CD4-positive, alpha-beta T cell treated with Interleukin-15 for 1 hour (primary cell): ENCODE results near the gene CCL11.

ENCODE experiments used
- DNase-seq: peaks from one replicate; pipeline ENCODE4 v3.0.0-alpha.2; 2020

Gene CCL11

GRCh38 chr17:34257986-34258326, 27.6 kb upstream of the CCL11 start:
- no peak for DNase-seq

- DNase-seq, result no peak
Observed at GRCh38 chr17:34259146-34259545, 26.4 kb upstream of the CCL11 start.

GRCh38 chr17:34260861-34261260, 24.7 kb upstream of the CCL11 start:
- DNase-seq, result no peak

DNA sequence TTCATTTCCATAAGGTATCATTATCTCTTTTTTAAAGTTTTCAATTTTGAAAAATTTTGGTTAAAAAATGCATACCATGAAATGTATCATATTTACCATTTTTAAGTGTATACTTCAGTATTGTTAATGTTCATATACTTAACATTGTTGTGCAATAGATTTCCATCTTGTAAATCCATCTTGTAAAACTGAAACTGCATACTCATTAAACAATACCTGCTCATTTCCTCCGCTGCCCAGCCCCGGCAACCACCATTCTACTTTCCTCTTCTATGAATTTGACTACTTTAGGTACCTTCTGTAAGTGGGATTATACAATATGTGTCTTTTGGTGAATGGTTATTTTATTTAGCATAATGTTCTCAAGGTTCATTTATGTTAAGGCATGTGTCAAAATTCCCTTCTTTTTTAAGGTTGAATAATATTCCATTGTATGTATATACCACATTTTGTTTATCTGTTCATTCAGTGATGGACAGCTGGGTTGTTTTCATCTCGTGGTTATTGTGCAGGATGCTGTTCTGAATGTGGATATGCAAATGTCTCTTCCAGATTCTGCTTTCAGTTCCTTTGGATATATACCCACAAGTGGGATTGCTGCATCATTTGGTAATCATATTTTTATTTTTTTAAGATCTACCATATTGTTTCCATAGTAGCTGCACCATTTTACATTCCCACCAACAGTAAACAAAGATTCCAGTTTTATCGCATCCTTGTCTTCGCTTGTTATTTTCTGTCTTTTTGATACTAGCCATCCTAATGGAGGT, 23.8 kb upstream of the CCL11 start:
- DNase-seq, result no peak

GRCh38 chr17:34265711-34266110, 19.8 kb upstream of the CCL11 start:
- DNase-seq, result no peak

- DNase-seq, result no peak
Observed at GRCh38 chr17:34269969-34270368, 15.6 kb upstream of the CCL11 start, which contains the start of gene CCL7. TSS of gene CCL7 (plus strand) at chr17:34270221. CDS start at chr17:34270291, 70 bp downstream.

- no peak for DNase-seq
Observed at GRCh38 chr17:34275881-34276280, 9.7 kb upstream of the CCL11 start.

DNA sequence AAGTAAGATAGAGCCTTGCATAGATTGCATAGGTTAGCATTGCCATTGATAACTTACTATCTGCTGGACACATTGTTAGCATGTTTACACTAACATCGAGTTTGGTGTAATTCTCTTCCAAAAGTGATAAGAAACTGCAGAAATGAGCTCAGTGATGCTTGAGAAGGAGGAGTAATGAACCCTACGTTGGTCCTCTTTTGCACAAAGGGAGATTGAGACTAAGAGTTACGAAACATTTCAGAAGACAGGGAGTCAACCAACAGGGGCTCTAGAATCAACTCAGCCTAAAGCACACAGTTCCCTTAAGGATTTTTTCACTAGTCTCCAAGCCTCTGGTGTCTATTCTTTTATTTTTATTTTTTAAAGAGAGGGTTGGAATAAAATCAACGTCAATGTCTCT, 8.7 kb upstream of the CCL11 start:
- no peak for DNase-seq

- no peak for DNase-seq
Observed at GRCh38 chr17:34283571-34283970, 2.0 kb upstream of the CCL11 start.

DNA sequence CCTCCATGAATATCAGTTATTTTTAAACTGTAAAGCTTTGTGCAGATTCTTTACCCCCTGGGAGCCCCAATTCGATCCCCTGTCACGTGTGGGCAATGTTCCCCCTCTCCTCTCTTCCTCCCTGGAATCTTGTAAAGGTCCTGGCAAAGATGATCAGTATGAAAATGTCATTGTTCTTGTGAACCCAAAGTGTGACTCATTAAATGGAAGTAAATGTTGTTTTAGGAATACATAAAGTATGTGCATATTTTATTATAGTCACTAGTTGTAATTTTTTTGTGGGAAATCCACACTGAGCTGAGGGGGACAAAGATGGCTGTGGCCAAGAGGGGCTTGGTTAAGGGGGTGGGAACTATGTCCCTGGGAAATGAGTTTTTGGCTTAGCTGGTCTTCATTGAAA, 2.3 kb downstream of the CCL11 start:
- no peak for DNase-seq

DNA sequence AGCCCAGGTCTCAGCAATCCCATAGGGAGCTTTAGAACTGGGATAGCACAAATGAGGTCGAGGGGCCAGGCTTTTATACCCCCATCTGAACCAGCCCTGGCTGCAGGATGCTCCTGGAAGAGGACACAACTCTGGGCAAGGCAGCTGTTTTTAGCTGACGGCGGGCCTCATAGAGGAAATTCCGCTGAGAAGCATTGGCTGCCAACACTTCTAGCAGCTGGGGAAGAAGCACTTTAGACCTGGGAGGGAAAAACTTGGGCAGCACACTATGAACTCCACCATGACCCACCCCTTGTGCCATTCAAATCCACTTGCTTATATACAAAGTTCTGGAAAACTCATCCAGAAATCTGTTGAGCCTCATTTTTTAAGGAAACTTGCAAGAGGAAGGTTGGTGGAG, 5.0 kb downstream of the CCL11 start:
- no peak for DNase-seq

- DNase-seq, result no peak
Observed at GRCh38 chr17:34291721-34292348, 6.3 kb downstream of the CCL11 start.

GRCh38 chr17:34299027-34299426, 13.5 kb downstream of the CCL11 start:
- no peak for DNase-seq

DNA sequence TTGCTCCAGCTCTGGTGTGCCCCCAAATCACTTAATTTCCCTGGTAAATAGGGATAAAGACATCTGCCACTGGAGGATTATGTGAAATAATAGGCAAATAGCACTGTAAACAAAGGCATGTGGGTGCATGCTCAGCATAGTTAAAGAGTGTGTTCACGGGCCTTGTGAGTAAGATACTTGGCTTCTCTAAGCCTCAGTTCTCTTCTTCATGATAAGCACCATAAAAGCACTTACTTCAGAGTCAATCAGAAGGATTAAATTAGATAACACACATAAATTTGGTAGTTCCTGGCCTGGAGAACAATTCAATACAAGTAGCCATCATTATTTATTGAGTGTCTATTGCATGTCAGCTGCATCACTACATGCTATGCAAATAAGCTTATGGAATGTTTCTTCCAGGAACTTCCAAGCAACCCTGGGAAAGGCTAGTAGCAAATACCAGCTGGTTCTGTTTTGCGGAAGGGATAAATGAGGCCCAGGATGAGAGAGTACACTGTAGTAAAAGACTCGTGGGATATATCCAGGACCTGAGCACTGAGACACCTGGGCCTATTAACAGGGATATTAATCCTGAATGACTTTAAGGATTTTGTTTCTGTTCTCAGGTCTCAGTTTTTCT, 14.5 kb downstream of the CCL11 start:
- no peak for DNase-seq

DNA sequence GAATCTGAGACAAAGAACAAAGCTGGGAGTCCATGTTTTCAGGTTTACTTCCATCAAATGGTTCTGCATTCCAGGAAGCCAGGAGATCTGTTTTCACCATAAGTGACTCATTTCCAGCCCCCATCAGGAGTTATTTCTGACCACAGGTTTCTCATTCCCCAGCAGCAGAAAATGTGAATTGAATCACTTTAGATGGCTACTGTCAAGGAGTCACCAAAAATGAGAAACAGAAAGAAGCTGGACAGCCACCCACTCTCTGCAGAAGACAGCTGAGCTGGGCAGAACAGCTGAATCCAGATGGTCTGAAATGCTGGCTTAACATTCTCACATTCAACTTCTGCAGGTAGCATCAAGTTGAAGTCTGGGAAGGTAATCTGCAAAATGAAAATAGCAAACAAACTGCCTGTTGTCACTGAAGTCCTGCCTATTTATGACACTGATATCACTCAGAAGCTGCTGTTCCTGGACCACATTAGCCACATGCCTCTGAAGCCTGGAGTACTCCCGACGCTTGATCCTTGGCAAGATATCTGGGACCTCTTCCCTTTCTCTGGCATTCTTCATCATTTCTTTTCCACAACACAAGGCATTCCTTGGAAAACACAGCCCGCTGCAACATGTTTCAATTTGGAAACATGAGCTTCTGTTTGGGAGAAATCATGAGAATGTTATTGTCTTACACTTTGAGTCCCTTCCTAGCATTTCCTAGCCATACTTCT, 15.3 kb downstream of the CCL11 start:
- DNase-seq, result no peak

DNA sequence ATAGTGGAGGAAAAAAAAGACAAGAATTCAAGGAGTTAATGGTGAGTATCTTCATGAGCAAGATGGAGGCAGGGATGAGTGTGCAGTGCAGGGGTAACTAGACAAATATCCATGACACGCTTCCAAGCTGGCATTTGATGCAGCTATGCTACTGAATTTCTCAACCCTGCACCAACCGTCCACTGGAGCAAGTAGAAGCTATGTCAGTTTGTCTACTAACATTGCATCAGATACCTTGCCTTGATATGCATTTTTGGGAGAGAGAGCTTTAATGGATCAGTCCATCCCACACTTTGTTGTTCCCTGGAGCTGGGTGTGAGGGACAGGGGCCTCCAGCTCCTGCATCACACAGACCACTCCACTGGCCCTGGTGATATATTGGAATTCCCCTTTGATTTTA, 16.4 kb downstream of the CCL11 start:
- no peak for DNase-seq

DNA sequence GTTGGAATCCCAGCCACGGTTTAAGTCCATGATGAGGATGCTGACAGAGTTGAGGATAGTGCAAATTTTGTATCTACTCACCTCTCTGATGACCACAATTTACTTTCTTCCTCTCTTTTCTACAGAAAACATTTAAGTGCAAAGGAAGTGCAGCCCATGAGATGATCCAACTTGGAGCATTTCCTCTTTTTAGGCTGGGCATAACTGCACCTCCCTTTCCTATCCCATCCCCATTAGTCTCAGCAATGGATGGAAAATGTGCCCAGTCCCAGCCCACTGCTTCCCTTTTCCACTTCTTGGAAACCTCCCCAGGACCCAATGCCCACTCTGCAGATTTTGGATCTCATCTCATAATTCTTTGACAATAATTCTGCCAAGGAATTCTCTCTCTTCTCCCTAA, 17.1 kb downstream of the CCL11 start:
- DNase-seq, result no peak

DNA sequence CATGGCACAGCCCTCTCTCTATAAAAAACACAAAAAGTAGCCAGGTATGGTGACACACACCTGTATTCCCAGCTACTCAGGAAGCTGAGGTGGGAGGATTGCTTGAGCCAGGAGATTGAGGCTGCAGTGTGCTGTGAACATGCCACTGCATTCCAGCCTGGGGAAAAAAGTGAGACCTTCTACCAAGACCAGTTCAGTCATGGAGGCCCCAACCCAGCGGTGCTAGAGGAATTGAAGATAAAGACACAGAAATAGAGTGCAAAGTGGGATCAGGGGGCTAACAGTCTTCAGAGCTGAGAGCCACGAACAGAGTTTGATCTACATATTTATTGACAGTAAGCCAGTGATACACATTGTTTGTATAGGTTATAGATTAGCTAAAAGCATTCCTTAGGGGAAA, 18.1 kb downstream of the CCL11 start:
- no peak for DNase-seq

DNA sequence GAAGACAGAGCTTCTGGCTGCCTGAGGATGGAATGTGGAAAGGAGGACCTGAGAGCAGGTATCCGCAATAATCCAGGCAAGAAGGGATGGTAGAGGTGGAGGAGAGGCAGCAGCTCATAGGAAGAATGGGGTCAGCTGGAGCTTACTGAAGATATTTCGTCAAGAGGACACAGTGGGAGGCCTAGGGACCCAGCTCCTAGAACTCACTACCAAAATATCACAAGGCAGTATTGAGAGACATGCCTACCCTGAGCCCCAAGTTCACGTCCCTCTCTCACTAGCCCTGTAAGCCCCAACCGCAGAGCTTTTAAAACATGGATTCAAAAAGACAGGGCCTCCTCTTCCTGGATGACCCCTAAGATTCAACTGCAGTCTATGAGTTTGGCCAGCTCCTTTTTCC, 19.5 kb downstream of the CCL11 start:
- DNase-seq, result no peak

DNA sequence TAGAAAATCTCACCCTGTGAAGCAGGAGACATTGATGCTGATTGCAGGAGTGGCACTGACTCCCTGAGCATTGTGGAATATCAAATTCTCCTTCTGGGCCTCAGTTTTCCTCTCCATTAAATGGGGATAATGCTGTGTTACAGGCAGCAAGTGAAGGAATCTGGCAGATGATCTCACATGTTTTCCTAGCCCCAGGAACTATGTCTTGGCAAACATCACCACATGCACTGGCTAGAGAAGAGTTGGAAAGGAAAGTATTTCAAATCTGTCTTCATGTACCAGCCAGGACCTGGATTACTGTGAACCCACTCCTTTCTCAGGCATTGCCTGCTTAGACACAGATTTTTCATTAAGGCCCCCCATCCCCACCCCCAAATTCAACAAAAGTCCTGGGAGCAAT, 20.1 kb downstream of the CCL11 start:
- no peak for DNase-seq

- no peak for DNase-seq
Observed at GRCh38 chr17:34306466-34306865, 20.9 kb downstream of the CCL11 start.

- peak; percentile 17 for DNase-seq
Observed at GRCh38 chr17:34307110-34307509, 21.6 kb downstream of the CCL11 start.

DNA sequence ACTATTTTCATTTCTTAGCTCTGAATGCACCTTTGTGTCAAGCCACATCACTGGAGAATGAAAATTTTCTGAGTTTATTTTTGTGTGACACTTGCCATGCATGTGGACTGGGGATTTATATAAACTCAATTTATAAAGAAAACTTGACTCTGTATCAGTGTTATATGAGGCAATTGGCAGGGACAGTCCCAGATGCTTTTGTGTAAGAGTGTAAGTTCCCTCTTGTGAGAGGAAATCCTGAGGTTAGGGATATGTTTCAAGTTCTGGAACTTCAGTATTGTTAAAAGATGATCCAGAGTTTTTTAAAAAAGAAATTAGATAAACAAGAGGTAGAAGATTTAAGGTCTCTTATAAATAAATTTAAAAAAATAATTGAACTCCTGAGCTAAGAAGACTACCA, 22.8 kb downstream of the CCL11 start:
- DNase-seq, result no peak

- DNase-seq, result no peak
Observed at GRCh38 chr17:34311291-34311690, 25.7 kb downstream of the CCL11 start.
